Trophoblast cell (in vitro differentiated cells and primary cell): ENCODE data around the gene DNM3.
A peak's percentile ranks its signal among the peaks of the same experiment; 100 is the strongest.

Source experiments
- DNase-seq, 2 donors: peaks; one replicate each; pipeline ENCODE4 v3.0.0-alpha.2; 2016
- H2AFZ ChIP-seq: 2 replicates; pipeline ENCODE4 v1.6.1; 2013; ENCODE audit warnings: low read length, moderate library complexity, mild to moderate bottlenecking; ENCODE audit not compliant: insufficient read depth, poor library complexity
- H2AK5ac ChIP-seq: 2 replicates; pipeline ENCODE4 v1.6.1; 2013; ENCODE audit warnings: mild to moderate bottlenecking, low read length
- H2BK120ac ChIP-seq: 2 replicates; pipeline ENCODE4 v1.6.1; 2013; ENCODE audit warnings: low read length, mild to moderate bottlenecking, moderate library complexity; ENCODE audit not compliant: insufficient read depth, poor library complexity
- H2BK12ac ChIP-seq: 2 replicates; pipeline ENCODE4 v1.6.1; 2013; ENCODE audit warnings: mild to moderate bottlenecking, low read length, moderate library complexity
- H2BK5ac ChIP-seq: 2 replicates; pipeline ENCODE4 v1.6.1; 2013; ENCODE audit warnings: low read length, low read depth, moderate library complexity, mild to moderate bottlenecking; ENCODE audit not compliant: poor library complexity
- H3K14ac ChIP-seq: 2 replicates; pipeline ENCODE4 v1.6.1; 2013; ENCODE audit warnings: mild to moderate bottlenecking, low read length
- H3K18ac ChIP-seq: 2 replicates; pipeline ENCODE4 v1.6.1; 2013; ENCODE audit warnings: mild to moderate bottlenecking, low read length
- H3K23ac ChIP-seq: 2 replicates; pipeline ENCODE4 v1.6.1; 2013; ENCODE audit warnings: low read length
- H3K27ac ChIP-seq: 2 replicates; pipeline ENCODE4 v1.5.1; 2013; ENCODE audit warnings: low read depth, mild to moderate bottlenecking, inconsistent platforms, low read length, moderate library complexity
- H3K27me3 ChIP-seq: 2 replicates; pipeline ENCODE4 v1.6.1; 2013; ENCODE audit warnings: inconsistent platforms, mild to moderate bottlenecking, low read length, moderate library complexity; ENCODE audit not compliant: insufficient read depth
- H3K36me3 ChIP-seq, 2 experiments: 1 replicate in 1 of 2; 2 replicates in 1 of 2; pipeline ENCODE4 v1.6.1; 2013; ENCODE audit warnings: low read length in 2 of 2, mild to moderate bottlenecking in 2 of 2, moderate library complexity in 1 of 2; ENCODE audit not compliant: insufficient read depth in 2 of 2, control insufficient read depth in 1 of 2
- H3K4ac ChIP-seq: 2 replicates; pipeline ENCODE4 v1.6.1; 2013; ENCODE audit warnings: low read depth, mild to moderate bottlenecking, low read length, moderate library complexity
- H3K4me1 ChIP-seq, 2 experiments: 1 replicate in 1 of 2; 2 replicates in 1 of 2; pipeline ENCODE4 v1.6.1; 2013; ENCODE audit warnings: low read length in 2 of 2, mild to moderate bottlenecking in 2 of 2, moderate library complexity in 1 of 2; ENCODE audit not compliant: insufficient read depth in 2 of 2, control insufficient read depth in 1 of 2
- H3K4me2 ChIP-seq: 2 replicates; pipeline ENCODE4 v1.6.1; 2013; ENCODE audit warnings: inconsistent platforms, mild to moderate bottlenecking, low read length, moderate library complexity
- H3K4me3 ChIP-seq: 2 replicates; pipeline ENCODE4 v1.5.1; 2013; ENCODE audit warnings: mild to moderate bottlenecking, low read depth, low read length, inconsistent platforms
- H3K79me1 ChIP-seq: one replicate; pipeline ENCODE4 v1.6.1; 2013; ENCODE audit warnings: low read length
- H3K79me2 ChIP-seq: 2 replicates; pipeline ENCODE4 v1.6.1; 2013; ENCODE audit warnings: low read length, mild to moderate bottlenecking; ENCODE audit not compliant: control insufficient read depth, insufficient read depth, poor library complexity
- H3K9ac ChIP-seq: 2 replicates; pipeline ENCODE4 v1.6.1; 2013; ENCODE audit warnings: mild to moderate bottlenecking, low read length
- H3K9me3 ChIP-seq: 2 replicates; pipeline ENCODE4 v1.6.1; 2013; ENCODE audit warnings: low read depth, mild to moderate bottlenecking, control low read depth, inconsistent platforms, low read length; ENCODE audit not compliant: insufficient read depth
- H4K12ac ChIP-seq: 2 replicates; pipeline ENCODE4 v1.6.1; 2013; ENCODE audit warnings: low read depth, mild to moderate bottlenecking, low read length, moderate library complexity
- H4K8ac ChIP-seq: 2 replicates; pipeline ENCODE4 v1.6.1; 2013; ENCODE audit warnings: low read depth, mild to moderate bottlenecking, low read length, moderate library complexity
- H4K91ac ChIP-seq: one replicate; pipeline ENCODE4 v1.6.1; 2013; ENCODE audit warnings: low read depth, mild to moderate bottlenecking, low read length, moderate library complexity
- WGBS: extraction: QIAGEN DNeasy Blood & Tissue Kit; methylation state at CpG from one replicate; pipeline ENCODE4 v1.1.7; 2013; ENCODE audit warnings: missing lambda C conversion rate; ENCODE audit not compliant: insufficient read length, insufficient coverage; ENCODE audit errors: extremely low coverage; 5-methylcytosine and 5-hydroxymethylcytosine counted together

The DNM3 gene

DNA sequence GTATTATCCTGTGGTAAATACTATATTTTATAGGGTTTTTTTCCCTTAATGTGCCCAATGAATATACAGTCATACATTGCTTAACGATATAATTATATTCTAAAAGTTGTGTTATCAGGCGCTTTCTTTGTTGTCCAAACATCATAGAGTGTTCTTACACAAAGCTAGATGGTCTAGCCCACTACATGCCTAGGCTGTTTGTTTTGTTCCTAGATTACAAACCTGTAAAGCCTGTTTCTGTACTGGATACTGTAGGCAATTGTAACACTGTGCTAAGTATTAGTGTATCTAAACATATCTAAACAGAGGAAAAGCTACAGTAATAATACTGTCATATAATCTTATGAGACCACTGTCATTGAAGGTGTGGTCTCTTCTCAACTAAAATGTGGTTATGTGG is 336.6 kb downstream of the DNM3 start:
- Histone ChIP-seq H2BK120ac (no peak overlapping the region), H3K9ac (no peak overlapping the region), H4K8ac (no peak overlapping the region), H2AFZ (no peak overlapping the region), H3K14ac (no peak overlapping the region), H3K4ac (no peak overlapping the region), H3K23ac (no peak overlapping the region), H2AK5ac (no peak overlapping the region), H3K18ac (no peak overlapping the region), H2BK12ac (no peak overlapping the region), H3K27me3 (no peaks in the 10 kb centered on the region), H3K79me2 (no peaks in the 10 kb centered on the region), H3K79me1 (no peaks in the 10 kb centered on the region), H3K9me3 (no peaks in the 10 kb centered on the region), H3K4me1 (peaks cover 0 to 5% of the 10 kb centered on the region in 2 experiments), H3K36me3 (no peaks in the 10 kb centered on the region), H3K27ac (no peak overlapping the region), H2BK5ac (no peak overlapping the region), H3K4me3 (no peak overlapping the region), H3K4me2 (no peak overlapping the region), H4K91ac (no peak overlapping the region), H4K12ac (no peak overlapping the region)
- no CpG with 5 or more reads among the region's 2 CpGs for WGBS
- peak in 1 of 2 donors; percentile 68 for DNase-seq

DNA sequence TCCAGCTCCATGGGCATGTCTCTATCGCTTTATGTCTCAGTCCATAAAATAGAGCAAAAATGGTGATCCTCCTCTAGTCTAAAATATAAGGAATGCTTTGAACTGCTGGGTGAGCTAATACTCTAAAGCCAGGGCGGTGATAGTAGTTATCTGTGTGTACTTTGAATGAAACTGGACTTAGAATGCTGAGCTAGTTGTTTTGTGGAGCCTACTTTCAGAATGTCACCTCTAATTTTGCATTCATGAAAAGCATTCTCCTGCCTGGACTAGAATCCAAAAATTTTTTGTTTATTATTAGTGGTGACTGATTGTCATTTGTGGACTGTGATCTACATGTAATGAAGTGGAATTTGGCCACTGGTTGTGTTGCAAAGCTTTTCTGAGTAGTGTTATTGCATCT is 337.6 kb downstream of the DNM3 start:
- no peak overlapping the region for H3K14ac ChIP-seq
- WGBS = no CpG with 5 or more reads among the region's 2 CpGs
- H3K4me2 ChIP-seq = no peak overlapping the region
- H3K4me1 ChIP-seq = peaks cover 0 to 5% of the 10 kb centered on the region in 2 experiments
- no peaks in the 10 kb centered on the region for H3K79me1 ChIP-seq
- no peak overlapping the region for H2AFZ ChIP-seq
- H2BK120ac ChIP-seq = no peak overlapping the region
- H4K91ac ChIP-seq = no peak overlapping the region
- H3K79me2 ChIP-seq = no peaks in the 10 kb centered on the region
- H3K36me3 ChIP-seq = no peaks in the 10 kb centered on the region
- H3K18ac ChIP-seq = no peak overlapping the region
- no peaks in the 10 kb centered on the region for H3K27me3 ChIP-seq
- no peak overlapping the region for H4K8ac ChIP-seq
- no peak overlapping the region for H3K4ac ChIP-seq
- no peak overlapping the region for H4K12ac ChIP-seq
- DNase-seq = no peak
- H3K23ac ChIP-seq = no peak overlapping the region
- H2BK12ac ChIP-seq = no peak overlapping the region
- H3K9ac ChIP-seq = no peak overlapping the region
- H3K4me3 ChIP-seq = no peak overlapping the region
- H2BK5ac ChIP-seq = no peak overlapping the region
- H3K9me3 ChIP-seq = no peaks in the 10 kb centered on the region
- H2AK5ac ChIP-seq = no peak overlapping the region
- no peak overlapping the region for H3K27ac ChIP-seq

DNA sequence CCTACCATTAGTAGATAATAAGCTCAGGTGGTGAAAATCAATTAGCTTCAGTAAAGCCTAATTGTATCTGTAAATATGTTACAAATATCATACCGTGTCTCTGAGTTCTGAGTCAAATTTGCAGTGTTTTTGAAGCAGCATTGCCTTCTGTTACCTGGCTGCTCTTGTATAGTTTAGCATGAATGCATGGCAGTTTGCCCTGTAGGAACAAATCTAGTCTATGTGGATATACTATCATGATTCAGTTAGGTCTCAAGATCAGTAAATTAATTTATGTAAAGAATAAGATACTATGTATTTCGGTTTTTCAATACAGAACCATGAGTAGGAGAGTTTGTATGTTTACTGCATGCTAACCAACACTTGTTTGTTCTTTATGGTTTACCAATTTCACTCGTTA is 338.6 kb downstream of the DNM3 start:
- Histone ChIP-seq H2BK12ac (no peak overlapping the region), H2BK120ac (no peak overlapping the region), H3K9me3 (no peaks in the 10 kb centered on the region), H2AK5ac (no peak overlapping the region), H3K9ac (no peak overlapping the region), H4K91ac (no peak overlapping the region), H3K4ac (no peak overlapping the region), H3K79me1 (no peaks in the 10 kb centered on the region), H3K4me1 (peaks cover 0 to 5% of the 10 kb centered on the region in 2 experiments), H2BK5ac (no peak overlapping the region), H3K27me3 (no peaks in the 10 kb centered on the region), H3K4me2 (no peak overlapping the region), H3K79me2 (no peaks in the 10 kb centered on the region), H4K12ac (no peak overlapping the region), H3K27ac (no peak overlapping the region), H4K8ac (no peak overlapping the region), H3K4me3 (no peak overlapping the region), H3K14ac (no peak overlapping the region), H3K18ac (no peak overlapping the region), H3K36me3 (no peaks in the 10 kb centered on the region), H3K23ac (no peak overlapping the region), H2AFZ (no peak overlapping the region)
- DNase-seq = no peak
- no CpG with 5 or more reads among the region's 3 CpGs for WGBS

DNA sequence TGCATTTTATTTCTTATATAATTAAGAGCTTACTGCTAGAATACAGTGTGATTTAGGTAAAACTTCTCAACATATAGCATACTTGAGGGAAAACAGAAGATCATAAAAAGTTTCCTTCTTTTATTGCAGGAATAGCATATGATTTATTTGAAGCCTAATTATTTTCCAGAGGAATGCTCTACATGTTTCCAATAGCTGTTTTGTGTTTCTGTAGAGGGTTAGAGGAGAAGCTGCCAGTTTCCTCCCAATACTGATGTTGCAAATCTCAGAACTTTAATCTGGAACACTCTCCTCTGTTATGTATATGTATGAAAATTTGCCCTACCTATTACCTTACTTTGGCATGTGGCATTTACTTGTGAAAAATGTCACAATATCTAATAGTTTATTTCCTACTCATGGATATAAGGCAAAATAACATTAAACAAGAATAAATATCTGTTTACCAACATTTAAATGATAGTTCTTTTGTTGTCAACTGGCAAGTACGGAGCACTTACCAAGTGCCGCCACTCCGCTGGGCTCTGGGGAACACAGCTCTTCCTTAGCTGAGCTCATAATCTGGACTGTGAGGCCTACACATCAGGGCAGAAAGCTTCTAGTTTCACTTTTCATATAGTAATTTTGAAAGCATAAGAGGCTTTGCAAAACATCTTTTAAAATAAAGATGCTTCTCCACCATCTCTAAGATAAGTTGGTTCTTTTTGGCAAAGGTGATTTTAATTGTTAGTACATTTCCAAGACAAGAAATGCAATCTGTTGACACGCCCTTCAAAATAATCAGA is 339.4 kb downstream of the DNM3 start:
- no peak overlapping the region for H3K4me3 ChIP-seq
- H3K27ac ChIP-seq = no peak overlapping the region
- no peak overlapping the region for H3K9ac ChIP-seq
- H3K4me2 ChIP-seq = no peak overlapping the region
- H3K4ac ChIP-seq = no peak overlapping the region
- no peak overlapping the region for H2AFZ ChIP-seq
- no peak overlapping the region for H2BK5ac ChIP-seq
- no peaks in the 10 kb centered on the region for H3K9me3 ChIP-seq
- H3K14ac ChIP-seq = no peak overlapping the region
- no peak overlapping the region for H4K12ac ChIP-seq
- no peak overlapping the region for H2AK5ac ChIP-seq
- no CpG with 5 or more reads among the region's 4 CpGs for WGBS
- peaks cover 0 to 5% of the 10 kb centered on the region in 2 experiments for H3K4me1 ChIP-seq
- peak in 1 of 2 donors; percentile 4 for DNase-seq
- H3K36me3 ChIP-seq = no peaks in the 10 kb centered on the region
- H4K8ac ChIP-seq = no peak overlapping the region
- H4K91ac ChIP-seq = no peak overlapping the region
- H3K18ac ChIP-seq = no peak overlapping the region
- no peak overlapping the region for H2BK120ac ChIP-seq
- no peak overlapping the region for H2BK12ac ChIP-seq
- H3K27me3 ChIP-seq = no peaks in the 10 kb centered on the region
- no peaks in the 10 kb centered on the region for H3K79me2 ChIP-seq
- H3K79me1 ChIP-seq = no peaks in the 10 kb centered on the region
- H3K23ac ChIP-seq = no peak overlapping the region
